IPS DF 6.9 (cell line): ENCODE results near the gene GALNT17.

Experiments
- DNase-seq: peaks from one replicate; pipeline ENCODE4 v3.0.0-alpha.2; 2013; ENCODE audit warnings: low read depth, low spot score
- H3K27ac ChIP-seq: one replicate; pipeline ENCODE4 v1.5.1; 2013; ENCODE audit warnings: low read length, control low read depth
- H3K27me3 ChIP-seq: 2 replicates; pipeline ENCODE4 v1.6.1; 2013; ENCODE audit warnings: mild to moderate bottlenecking, low read length; ENCODE audit not compliant: control insufficient read depth, insufficient read depth
- H3K36me3 ChIP-seq: 2 replicates; pipeline ENCODE4 v1.6.1; 2013; ENCODE audit warnings: low read length; ENCODE audit not compliant: control insufficient read depth, insufficient read depth
- H3K4me1 ChIP-seq: 2 replicates; pipeline ENCODE4 v1.6.1; 2013; ENCODE audit warnings: low read length; ENCODE audit not compliant: control insufficient read depth, insufficient read depth
- H3K4me3 ChIP-seq: 2 replicates; pipeline ENCODE4 v1.5.1; 2013; ENCODE audit warnings: mild to moderate bottlenecking, low read length
- H3K9me3 ChIP-seq: 2 replicates; pipeline ENCODE4 v1.6.1; 2013; ENCODE audit warnings: low read length, inconsistent platforms; ENCODE audit not compliant: control insufficient read depth, insufficient read depth
- WGBS: extraction: QIAGEN DNeasy Blood & Tissue Kit; methylation state at CpG from one replicate; pipeline ENCODE4 v1.1.7; 2013; ENCODE audit warnings: mixed read lengths, missing lambda C conversion rate; ENCODE audit not compliant: insufficient read length, insufficient coverage; 5-methylcytosine and 5-hydroxymethylcytosine counted together

Gene GALNT17

GRCh38 chr7:71303566-71303965 lies 171.6 kb downstream of the GALNT17 start:
- no peak overlapping the region for H3K4me3 ChIP-seq
- H3K27ac ChIP-seq, result no peak overlapping the region
- H3K9me3 ChIP-seq, result no peaks in the 10 kb centered on the region
- no peak for DNase-seq
- H3K4me1 ChIP-seq, result no peaks in the 10 kb centered on the region
- WGBS, result no CpG with 5 or more reads among the region's 6 CpGs
- H3K36me3 ChIP-seq, result no peaks in the 10 kb centered on the region
- H3K27me3 ChIP-seq, result no peaks in the 10 kb centered on the region

GRCh38 chr7:71308096-71308495 lies 176.2 kb downstream of the GALNT17 start:
- Histone ChIP-seq H3K4me1 (no peaks in the 10 kb centered on the region), H3K9me3 (no peaks in the 10 kb centered on the region), H3K36me3 (no peaks in the 10 kb centered on the region), H3K4me3 (no peak overlapping the region), H3K27ac (no peak overlapping the region), H3K27me3 (no peaks in the 10 kb centered on the region)
- DNase-seq, result no peak
- WGBS, result no CpG with 5 or more reads among the region's 6 CpGs

GRCh38 chr7:71311576-71311975 lies 179.6 kb downstream of the GALNT17 start:
- H3K9me3 ChIP-seq, result no peaks in the 10 kb centered on the region
- H3K4me1 ChIP-seq, result no peaks in the 10 kb centered on the region
- no peak overlapping the region for H3K4me3 ChIP-seq
- H3K27ac ChIP-seq, result no peak overlapping the region
- no peak for DNase-seq
- no peaks in the 10 kb centered on the region for H3K36me3 ChIP-seq
- WGBS, result no CpG with 5 or more reads among the region's 2 CpGs
- no peaks in the 10 kb centered on the region for H3K27me3 ChIP-seq

GRCh38 chr7:71312755-71313490 lies 181.0 kb downstream of the GALNT17 start:
- no peak for DNase-seq
- WGBS, result no CpG with 5 or more reads among the region's 3 CpGs
- Histone ChIP-seq H3K4me1 (no peaks in the 10 kb centered on the region), H3K9me3 (no peaks in the 10 kb centered on the region), H3K27ac (no peak overlapping the region), H3K4me3 (no peak overlapping the region), H3K36me3 (no peaks in the 10 kb centered on the region), H3K27me3 (no peaks in the 10 kb centered on the region)

GRCh38 chr7:71313553-71313952 lies 181.6 kb downstream of the GALNT17 start:
- Histone ChIP-seq H3K27ac (no peak overlapping the region), H3K4me3 (no peak overlapping the region), H3K36me3 (no peaks in the 10 kb centered on the region), H3K27me3 (no peaks in the 10 kb centered on the region), H3K9me3 (no peaks in the 10 kb centered on the region), H3K4me1 (no peaks in the 10 kb centered on the region)
- DNase-seq, result no peak
- no CpG with 5 or more reads among the region's 3 CpGs for WGBS

GRCh38 chr7:71320916-71321315 lies 189.0 kb downstream of the GALNT17 start:
- Histone ChIP-seq H3K4me1 (no peaks in the 10 kb centered on the region; the same call in 1 of the 2 replicates), H3K36me3 (no peaks in the 10 kb centered on the region), H3K27me3 (no peaks in the 10 kb centered on the region), H3K9me3 (no peaks in the 10 kb centered on the region), H3K4me3 (no peak overlapping the region), H3K27ac (no peak overlapping the region)
- DNase-seq, result no peak
- no CpG with 5 or more reads among the region's 2 CpGs for WGBS

- H3K4me3 ChIP-seq, result no peak overlapping the region
- WGBS, result no CpG with 5 or more reads among the region's 6 CpGs
- no peaks in the 10 kb centered on the region for H3K36me3 ChIP-seq
These were observed 190.3 kb downstream of the GALNT17 start for GRCh38 chr7:71322201-71322600.

GRCh38 chr7:71323726-71324125 lies 191.8 kb downstream of the GALNT17 start:
- Histone ChIP-seq H3K27ac (no peak overlapping the region), H3K4me3 (no peak overlapping the region), H3K9me3 (no peaks in the 10 kb centered on the region), H3K27me3 (no peaks in the 10 kb centered on the region), H3K36me3 (no peaks in the 10 kb centered on the region), H3K4me1 (no peaks in the 10 kb centered on the region; the same call in 1 of the 2 replicates)
- DNase-seq, result no peak
- no CpG with 5 or more reads among the region's 6 CpGs for WGBS

More at GRCh38 chr7:71322201-71322600, 190.3 kb downstream of the GALNT17 start:
- no peak overlapping the region for H3K27ac ChIP-seq
- H3K27me3 ChIP-seq, result no peaks in the 10 kb centered on the region
- H3K4me1 ChIP-seq, result no peaks in the 10 kb centered on the region; the same call in 1 of the 2 replicates
- no peaks in the 10 kb centered on the region for H3K9me3 ChIP-seq
- no peak for DNase-seq

- Histone ChIP-seq H3K9me3 (no peaks in the 10 kb centered on the region), H3K4me3 (no peak overlapping the region), H3K36me3 (no peaks in the 10 kb centered on the region), H3K27me3 (no peaks in the 10 kb centered on the region), H3K4me1 (peaks cover 1% of the 10 kb centered on the region; the same call in 1 of the 2 replicates), H3K27ac (no peak overlapping the region)
- DNase-seq, result no peak
- no CpG with 5 or more reads among the region's 5 CpGs for WGBS
These were observed 193.2 kb downstream of the GALNT17 start for GRCh38 chr7:71325151-71325550.

- WGBS, result no CpG with 5 or more reads among the region's 1 CpG
- Histone ChIP-seq H3K36me3 (no peaks in the 10 kb centered on the region), H3K9me3 (no peaks in the 10 kb centered on the region), H3K27me3 (no peaks in the 10 kb centered on the region), H3K27ac (no peak overlapping the region), H3K4me1 (peaks cover 1% of the 10 kb centered on the region; the same call in 1 of the 2 replicates), H3K4me3 (no peak overlapping the region)
- no peak for DNase-seq
These were observed 194.7 kb downstream of the GALNT17 start for GRCh38 chr7:71326595-71326994.

- Histone ChIP-seq H3K36me3 (no peaks in the 10 kb centered on the region), H3K27me3 (no peaks in the 10 kb centered on the region), H3K27ac (no peak overlapping the region), H3K4me1 (peaks cover 1% of the 10 kb centered on the region; the same call in 1 of the 2 replicates), H3K4me3 (no peak overlapping the region), H3K9me3 (no peaks in the 10 kb centered on the region)
- no CpG with 5 or more reads among the region's 5 CpGs for WGBS
- DNase-seq, result no peak
These were observed 196.0 kb downstream of the GALNT17 start for GRCh38 chr7:71327946-71328345.
